ENCODE measurements around the gene SH2D1B. TPM values are rescaled to one million over a fixed set of nuclear protein-coding genes. Genes with fewer than 3 reads are reported as not detected.

The SH2D1B gene
- total and polyA plus RNA-seq, 9 of the 15 experiments (the other 6 are each of a cell fraction or from before 2014, with no cell fraction given) = 5.6 to 19.6 (median 9.7) TPM

DNA sequence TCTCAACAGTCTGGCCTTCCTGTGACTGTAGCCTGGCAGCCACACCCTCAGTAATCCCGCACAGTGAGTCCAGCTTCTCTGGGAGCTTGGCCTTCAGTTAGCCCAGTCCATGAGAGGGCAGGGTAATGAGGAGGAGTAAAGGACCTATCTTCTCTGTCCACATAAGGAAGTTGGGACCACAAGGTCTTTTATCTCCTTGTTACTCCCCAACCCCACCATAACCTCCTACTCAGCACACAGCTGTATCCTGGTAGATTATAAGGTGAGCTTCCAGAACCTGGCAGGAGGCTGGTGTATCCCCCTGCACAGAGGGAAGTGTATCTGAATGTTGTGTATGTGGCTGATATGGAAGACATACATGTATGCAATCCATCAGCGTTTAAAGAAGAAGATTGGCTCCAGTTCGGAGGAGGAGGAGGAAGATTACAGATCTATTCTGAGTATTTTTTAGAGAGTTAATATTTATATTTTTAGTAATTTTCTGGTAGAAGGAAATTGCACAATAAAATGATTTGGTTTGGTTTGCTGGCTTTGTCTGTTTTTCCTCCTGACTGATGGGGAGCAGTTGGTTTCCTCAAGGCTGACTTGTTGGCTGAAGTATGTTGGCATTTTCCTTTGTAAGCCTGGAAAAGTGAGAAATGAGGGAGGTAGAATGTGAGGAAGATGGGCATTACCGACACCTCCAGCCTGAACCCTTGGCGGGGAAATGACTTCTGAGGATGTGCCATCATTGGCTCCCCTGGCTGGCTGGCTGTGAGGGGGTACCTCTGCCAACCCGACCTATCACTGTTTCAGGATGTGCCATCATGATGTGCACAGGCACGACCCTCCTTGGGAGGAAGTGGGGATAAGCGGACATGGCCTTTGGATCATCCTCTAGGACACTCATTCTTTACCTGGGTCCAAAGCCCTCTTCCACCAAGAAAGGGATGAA is 25.4 kb downstream of the SH2D1B start (continued):
- TF ChIP-seq, protein P1, sequence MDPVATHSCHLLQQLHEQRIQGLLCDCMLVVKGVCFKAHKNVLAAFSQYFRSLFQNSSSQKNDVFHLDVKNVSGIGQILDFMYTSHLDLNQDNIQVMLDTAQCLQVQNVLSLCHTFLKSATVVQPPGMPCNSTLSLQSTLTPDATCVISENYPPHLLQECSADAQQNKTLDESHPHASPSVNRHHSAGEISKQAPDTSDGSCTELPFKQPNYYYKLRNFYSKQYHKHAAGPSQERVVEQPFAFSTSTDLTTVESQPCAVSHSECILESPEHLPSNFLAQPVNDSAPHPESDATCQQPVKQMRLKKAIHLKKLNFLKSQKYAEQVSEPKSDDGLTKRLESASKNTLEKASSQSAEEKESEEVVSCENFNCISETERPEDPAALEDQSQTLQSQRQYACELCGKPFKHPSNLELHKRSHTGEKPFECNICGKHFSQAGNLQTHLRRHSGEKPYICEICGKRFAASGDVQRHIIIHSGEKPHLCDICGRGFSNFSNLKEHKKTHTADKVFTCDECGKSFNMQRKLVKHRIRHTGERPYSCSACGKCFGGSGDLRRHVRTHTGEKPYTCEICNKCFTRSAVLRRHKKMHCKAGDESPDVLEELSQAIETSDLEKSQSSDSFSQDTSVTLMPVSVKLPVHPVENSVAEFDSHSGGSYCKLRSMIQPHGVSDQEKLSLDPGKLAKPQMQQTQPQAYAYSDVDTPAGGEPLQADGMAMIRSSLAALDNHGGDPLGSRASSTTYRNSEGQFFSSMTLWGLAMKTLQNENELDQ (CRISPR knock-in tag; IDR thresholded peaks at IDR 0.05; ENCODE audit: borderline replicate concordance) = no peak
- TF ChIP-seq HEY1 (CRISPR knock-in tag; IDR thresholded peaks at IDR 0.05; ENCODE audit: borderline replicate concordance) (no peak), ERF (CRISPR knock-in tag; IDR thresholded peaks at IDR 0.05) (0 out of 2 replicates have a peak, but pooled peaks have one; percentile 64), CBFB (CRISPR knock-in tag; IDR thresholded peaks at IDR 0.05) (peak; percentile 14; the same call in 1 of the 2 replicates), EWSR1 (IDR thresholded peaks at IDR 0.05; ENCODE audit: borderline replicate concordance, low read depth, partially characterized antibody) (no peak), U2AF1 (optimal IDR thresholded peaks at IDR 0.05; ENCODE audit: low read depth, low read length) (no peak), KLF10 (CRISPR knock-in tag; IDR thresholded peaks at IDR 0.05) (no peak), CCAR2 (IDR thresholded peaks at IDR 0.05; ENCODE audit: low read depth, low read length) (no peak), HMG20B (CRISPR knock-in tag; IDR thresholded peaks at IDR 0.05) (no peak), WHSC1 (IDR thresholded peaks at IDR 0.05; ENCODE audit: low read length) (no peak), ETV6 (IDR thresholded peaks at IDR 0.05; ENCODE audit: borderline replicate concordance in 1 of 2, low read depth in 2 of 2, low read length in 1 of 2) (peak; percentile 70 to 93; a peak in 3 of 4 replicates), ETV6 (CRISPR knock-in tag; IDR thresholded peaks at IDR 0.05; ENCODE audit: borderline replicate concordance) (no peak), RBM14 (IDR thresholded peaks at IDR 0.05; ENCODE audit: borderline replicate concordance, insufficient read depth, low read depth, low read length) (no peak)
- TF ChIP-seq, protein P2, sequence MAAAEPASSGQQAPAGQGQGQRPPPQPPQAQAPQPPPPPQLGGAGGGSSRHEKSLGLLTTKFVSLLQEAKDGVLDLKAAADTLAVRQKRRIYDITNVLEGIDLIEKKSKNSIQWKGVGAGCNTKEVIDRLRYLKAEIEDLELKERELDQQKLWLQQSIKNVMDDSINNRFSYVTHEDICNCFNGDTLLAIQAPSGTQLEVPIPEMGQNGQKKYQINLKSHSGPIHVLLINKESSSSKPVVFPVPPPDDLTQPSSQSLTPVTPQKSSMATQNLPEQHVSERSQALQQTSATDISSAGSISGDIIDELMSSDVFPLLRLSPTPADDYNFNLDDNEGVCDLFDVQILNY (CRISPR knock-in tag; IDR thresholded peaks at IDR 0.05) = no peak
- TF ChIP-seq, protein P3, sequence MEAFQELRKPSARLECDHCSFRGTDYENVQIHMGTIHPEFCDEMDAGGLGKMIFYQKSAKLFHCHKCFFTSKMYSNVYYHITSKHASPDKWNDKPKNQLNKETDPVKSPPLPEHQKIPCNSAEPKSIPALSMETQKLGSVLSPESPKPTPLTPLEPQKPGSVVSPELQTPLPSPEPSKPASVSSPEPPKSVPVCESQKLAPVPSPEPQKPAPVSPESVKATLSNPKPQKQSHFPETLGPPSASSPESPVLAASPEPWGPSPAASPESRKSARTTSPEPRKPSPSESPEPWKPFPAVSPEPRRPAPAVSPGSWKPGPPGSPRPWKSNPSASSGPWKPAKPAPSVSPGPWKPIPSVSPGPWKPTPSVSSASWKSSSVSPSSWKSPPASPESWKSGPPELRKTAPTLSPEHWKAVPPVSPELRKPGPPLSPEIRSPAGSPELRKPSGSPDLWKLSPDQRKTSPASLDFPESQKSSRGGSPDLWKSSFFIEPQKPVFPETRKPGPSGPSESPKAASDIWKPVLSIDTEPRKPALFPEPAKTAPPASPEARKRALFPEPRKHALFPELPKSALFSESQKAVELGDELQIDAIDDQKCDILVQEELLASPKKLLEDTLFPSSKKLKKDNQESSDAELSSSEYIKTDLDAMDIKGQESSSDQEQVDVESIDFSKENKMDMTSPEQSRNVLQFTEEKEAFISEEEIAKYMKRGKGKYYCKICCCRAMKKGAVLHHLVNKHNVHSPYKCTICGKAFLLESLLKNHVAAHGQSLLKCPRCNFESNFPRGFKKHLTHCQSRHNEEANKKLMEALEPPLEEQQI (IDR thresholded peaks at IDR 0.05) = peak; percentile 84
- TF ChIP-seq, protein P4, sequence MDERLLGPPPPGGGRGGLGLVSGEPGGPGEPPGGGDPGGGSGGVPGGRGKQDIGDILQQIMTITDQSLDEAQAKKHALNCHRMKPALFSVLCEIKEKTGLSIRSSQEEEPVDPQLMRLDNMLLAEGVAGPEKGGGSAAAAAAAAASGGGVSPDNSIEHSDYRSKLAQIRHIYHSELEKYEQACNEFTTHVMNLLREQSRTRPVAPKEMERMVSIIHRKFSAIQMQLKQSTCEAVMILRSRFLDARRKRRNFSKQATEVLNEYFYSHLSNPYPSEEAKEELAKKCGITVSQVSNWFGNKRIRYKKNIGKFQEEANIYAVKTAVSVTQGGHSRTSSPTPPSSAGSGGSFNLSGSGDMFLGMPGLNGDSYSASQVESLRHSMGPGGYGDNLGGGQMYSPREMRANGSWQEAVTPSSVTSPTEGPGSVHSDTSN (CRISPR knock-in tag; IDR thresholded peaks at IDR 0.05; ENCODE audit: low read depth) = no peak
- TF ChIP-seq, protein P4 (tag; conservative IDR thresholded peaks at IDR 0.05; ENCODE audit: low read depth) = no peak
